ENCODE data around the gene FKBP6.
"Not testable (repeated sequence)": the region's sequence is repeated elsewhere in the genome, so short reads cannot be mapped to it uniquely, and the experiment has no call there.

- not testable (repeated sequence) for TF ChIP-seq CTCF (conservative IDR thresholded peaks at IDR 0.05; ENCODE audit: low read depth, low read length); EZH2 (IDR thresholded peaks at IDR 0.05; ENCODE audit: borderline replicate concordance, low read depth, low read length, poor library complexity, severe bottlenecking)
Measured at GRCh38 chr7:73399185-73400050, 71.5 kb downstream of the FKBP6 start.

Data from A673 (cell line).